ENCODE measurements around the gene MAP6.

- no peak for TF ChIP-seq POLR2A (IDR thresholded peaks at IDR 0.05)
- TF ChIP-seq CTCF (IDR thresholded peaks at IDR 0.05) = no peak
Observed at GRCh38 chr11:75678620-75679259, 9.9 kb upstream of the MAP6 start.

All from tibial nerve (tissue), 3 donors.